RWPE1 (cell line): Measurements from ENCODE around the gene NPW.

ENCODE experiments used
- CTCF ChIA-PET: fragments of 350-600 bp; sonication (Branson Sonifier 250); formaldehyde crosslinking; extraction: SDS; loops from one replicate; lab custom pipeline; 2021; lab: Yijun Ruan, JAX
- POLR2A ChIA-PET: fragments of 400-600 bp; formaldehyde crosslinking; extraction: SDS; loops from one replicate; lab custom pipeline; 2020; ENCODE audit warnings: antibody characterized with exemption; ENCODE audit not compliant: low non-redundant PET; lab: Yijun Ruan, JAX
- DNase-seq: peaks from one replicate; pipeline ENCODE4 v3.0.0; 2012; ENCODE audit warnings: low spot score
- H3K27ac ChIP-seq: fragments of 450-650 bp; 2 replicates; pipeline ENCODE4 v1.5.1; 2017
- CTCF ChIP-seq: fragments of 450-650 bp; conservative IDR thresholded peaks from 2 replicates; pipeline ENCODE4 v1.5.1; 2017; ENCODE audit warnings: low read depth, mild to moderate bottlenecking

The NPW gene

GRCh38 chr16:2061526-2061925 lies 41.9 kb downstream of the NPW start:
- TF ChIP-seq CTCF: no peak
- no peak overlapping the region for H3K27ac ChIP-seq
- no peak for DNase-seq
- ChIA-PET POLR2A (no interaction called here), CTCF (interaction anchor here (0.9 kb wide), 1 partner anchor 14 kb away, joined by 3 read pairs; the partner anchor contains the start of genes NTHL1 and TSC2)

GRCh38 chr16:2062801-2063200 lies 43.2 kb downstream of the NPW start:
- POLR2A ChIA-PET: no interaction called here
- CTCF ChIA-PET: no interaction called here
- DNase-seq: no peak
- no peak for TF ChIP-seq CTCF
- H3K27ac ChIP-seq: peak overlapping the region; percentile 25; the same call in 1 of the 2 replicates

- CTCF ChIA-PET: interaction anchor here (0.9 kb wide), 1 partner anchor 77 kb away, joined by 9 read pairs; no protein-coding TSS in a partner anchor
- POLR2A ChIA-PET: no interaction called here
- TF ChIP-seq CTCF: no peak
- H3K27ac ChIP-seq: peak overlapping the region; percentile 25
- DNase-seq: no peak
Observed at GRCh38 chr16:2063861-2064260, 44.3 kb downstream of the NPW start.

GRCh38 chr16:2064368-2064945 lies 44.9 kb downstream of the NPW start:
- TF ChIP-seq CTCF: no peak
- CTCF ChIA-PET: interaction anchor here (0.9 kb wide), 1 partner anchor 76 kb away, joined by 9 read pairs; no protein-coding TSS in a partner anchor
- peak overlapping the region; percentile 25; the same call in 1 of the 2 replicates for H3K27ac ChIP-seq
- DNase-seq: no peak
- POLR2A ChIA-PET: interaction anchor here (0.7 kb wide), 1 partner anchor 34 kb away, joined by 5 read pairs; no protein-coding TSS in a partner anchor

GRCh38 chr16:2066139-2066538 lies 46.6 kb downstream of the NPW start:
- H3K27ac ChIP-seq: no peak overlapping the region
- no peak for DNase-seq
- CTCF ChIA-PET: interaction anchor here (0.6 to 1.2 kb wide), 3 partner anchors 10 to 360 kb away, joined by 3 to 9 read pairs (median 3); partner anchors contain the start of gene MAPK8IP3
- POLR2A ChIA-PET: no interaction called here
- TF ChIP-seq CTCF: no peak
